SJSA1 (cell line): ENCODE results near the gene PDCD4. TPM values are rescaled to one million over a fixed set of nuclear protein-coding genes. Genes with fewer than 3 reads are reported as not detected.

Source experiments
- DNase-seq, 2 experiments: peaks; one replicate each; pipeline ENCODE4 v3.0.0-alpha.2; 2015 to 2020; ENCODE audit warnings: low spot score in 2 of 2, low read depth in 1 of 2
- H3K27ac ChIP-seq: fragments of 250-450 bp; sonication (Bioruptor Pico); 2 replicates; pipeline ENCODE4 v1.5.1; 2020; ENCODE audit warnings: mild to moderate bottlenecking, moderate library complexity
- H3K27me3 ChIP-seq: fragments of 250-450 bp; sonication (Bioruptor Pico); replicated peaks from 2 replicates; pipeline ENCODE4 v1.5.1; 2020; ENCODE audit warnings: mild to moderate bottlenecking, moderate library complexity
- H3K36me3 ChIP-seq: fragments of 250-450 bp; sonication (Bioruptor Pico); 2 replicates; pipeline ENCODE4 v1.5.1; 2020; ENCODE audit warnings: mild to moderate bottlenecking
- H3K4me1 ChIP-seq: fragments of 250-450 bp; sonication (Bioruptor Pico); replicated peaks from 2 replicates; pipeline ENCODE4 v1.6.1; 2021; ENCODE audit warnings: mild to moderate bottlenecking
- H3K4me3 ChIP-seq: fragments of 250-450 bp; sonication (Bioruptor Pico); 2 replicates; pipeline ENCODE4 v1.5.1; 2020; ENCODE audit warnings: mild to moderate bottlenecking
- H3K9me3 ChIP-seq: fragments of 250-450 bp; sonication (Bioruptor Pico); replicated peaks from 2 replicates; pipeline ENCODE4 v1.5.1; 2020; ENCODE audit warnings: mild to moderate bottlenecking
- total RNA-seq: library from RNA; depleted of rRNA; stranded (reverse); fragments of >200 nt; shearing (Covaris generic); gene quantifications from 2 replicates; pipeline ENCODE4 v1.2.3, GENCODE V29; 2014

Gene PDCD4
- total RNA-seq, 1 experiment from 2014 or later = 21.0 TPM

DNA sequence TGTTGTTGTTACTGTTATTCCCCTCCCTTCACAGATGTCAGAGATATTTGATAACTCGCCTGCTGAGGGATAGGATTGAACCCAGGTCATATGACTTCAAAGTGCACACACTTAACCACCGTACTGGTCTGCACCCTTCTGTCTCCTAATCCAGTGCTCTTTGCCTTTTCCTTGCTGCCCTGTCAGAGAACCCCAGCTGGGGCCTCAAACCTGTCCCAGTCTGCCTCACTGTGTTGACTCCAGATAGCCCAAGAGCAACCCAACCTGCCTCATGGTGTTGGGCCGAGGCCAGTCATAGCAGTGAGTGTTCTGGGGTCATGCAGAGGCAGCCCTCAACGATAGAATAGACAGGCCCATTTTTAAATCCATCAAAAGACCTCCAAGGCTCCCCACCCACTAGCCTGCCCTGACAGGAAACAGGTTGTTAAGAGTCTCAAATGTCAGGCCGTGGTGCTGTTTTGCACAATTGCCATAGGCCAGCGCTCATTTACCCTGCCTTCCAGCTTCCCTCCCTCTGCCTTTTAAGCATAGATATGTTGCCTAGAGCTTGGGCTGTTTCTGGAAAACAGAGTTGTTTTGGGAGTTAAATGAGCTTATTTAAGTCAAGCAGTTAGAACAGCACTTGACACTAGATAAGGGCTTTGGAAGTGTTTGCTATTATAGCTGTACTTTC, 37.0 kb upstream of the PDCD4 start:
- Histone ChIP-seq H3K27me3 (no peaks in the 10 kb centered on the region), H3K36me3 (peaks cover 52% of the 10 kb centered on the region), H3K4me1 (no peaks in the 10 kb centered on the region), H3K4me3 (no peak overlapping the region), H3K27ac (no peak overlapping the region), H3K9me3 (no peaks in the 10 kb centered on the region)
- no peak for DNase-seq

DNA sequence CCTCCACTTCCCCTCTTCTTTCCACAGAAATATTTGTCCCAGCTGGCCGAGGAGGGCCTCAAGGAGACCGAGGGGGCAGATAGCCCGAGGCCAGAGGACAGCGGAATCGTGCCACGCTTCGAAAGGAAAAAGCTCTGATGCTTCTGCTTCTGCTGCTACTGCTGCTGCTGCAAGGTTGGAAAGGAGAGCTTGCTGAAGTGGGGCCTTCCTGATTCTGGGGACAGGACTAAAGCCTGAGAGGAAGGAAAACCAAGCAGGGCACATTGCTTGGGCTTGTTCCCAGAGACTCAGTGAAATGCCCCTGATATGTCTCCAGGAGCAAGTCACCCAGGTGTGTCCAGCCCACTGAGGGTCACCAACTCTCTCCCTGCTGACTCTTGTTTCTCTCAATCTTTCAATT, 35.9 kb upstream of the PDCD4 start:
- Histone ChIP-seq H3K4me3 (no peak overlapping the region), H3K36me3 (peaks cover 46% of the 10 kb centered on the region), H3K4me1 (no peaks in the 10 kb centered on the region), H3K27me3 (no peaks in the 10 kb centered on the region), H3K27ac (no peak overlapping the region), H3K9me3 (no peaks in the 10 kb centered on the region)
- no peak for DNase-seq

DNA sequence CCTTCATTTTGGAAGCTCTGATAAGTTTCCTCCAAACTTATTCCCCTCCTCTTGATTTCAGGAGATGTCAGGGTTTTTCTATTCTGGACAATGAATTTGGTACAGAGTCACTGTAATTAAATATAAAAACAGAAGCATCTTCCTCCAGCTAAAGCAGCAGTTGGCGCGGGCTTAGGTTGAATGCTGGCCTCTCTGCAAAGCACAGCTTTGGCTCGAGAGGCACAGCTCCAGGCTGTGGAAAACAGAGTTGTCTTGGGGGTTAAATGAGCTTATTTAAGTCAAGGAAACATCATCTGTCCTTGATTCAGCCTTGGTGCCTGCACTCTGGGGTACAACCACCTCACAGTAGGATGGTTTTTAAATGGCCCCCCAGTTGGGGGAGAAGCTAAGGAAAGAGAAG, 35.0 kb upstream of the PDCD4 start:
- DNase-seq = no peak
- H3K4me1 ChIP-seq = no peaks in the 10 kb centered on the region
- H3K36me3 ChIP-seq = peaks cover 37% of the 10 kb centered on the region
- no peak overlapping the region for H3K4me3 ChIP-seq
- no peaks in the 10 kb centered on the region for H3K27me3 ChIP-seq
- H3K27ac ChIP-seq = no peak overlapping the region
- H3K9me3 ChIP-seq = no peaks in the 10 kb centered on the region

DNA sequence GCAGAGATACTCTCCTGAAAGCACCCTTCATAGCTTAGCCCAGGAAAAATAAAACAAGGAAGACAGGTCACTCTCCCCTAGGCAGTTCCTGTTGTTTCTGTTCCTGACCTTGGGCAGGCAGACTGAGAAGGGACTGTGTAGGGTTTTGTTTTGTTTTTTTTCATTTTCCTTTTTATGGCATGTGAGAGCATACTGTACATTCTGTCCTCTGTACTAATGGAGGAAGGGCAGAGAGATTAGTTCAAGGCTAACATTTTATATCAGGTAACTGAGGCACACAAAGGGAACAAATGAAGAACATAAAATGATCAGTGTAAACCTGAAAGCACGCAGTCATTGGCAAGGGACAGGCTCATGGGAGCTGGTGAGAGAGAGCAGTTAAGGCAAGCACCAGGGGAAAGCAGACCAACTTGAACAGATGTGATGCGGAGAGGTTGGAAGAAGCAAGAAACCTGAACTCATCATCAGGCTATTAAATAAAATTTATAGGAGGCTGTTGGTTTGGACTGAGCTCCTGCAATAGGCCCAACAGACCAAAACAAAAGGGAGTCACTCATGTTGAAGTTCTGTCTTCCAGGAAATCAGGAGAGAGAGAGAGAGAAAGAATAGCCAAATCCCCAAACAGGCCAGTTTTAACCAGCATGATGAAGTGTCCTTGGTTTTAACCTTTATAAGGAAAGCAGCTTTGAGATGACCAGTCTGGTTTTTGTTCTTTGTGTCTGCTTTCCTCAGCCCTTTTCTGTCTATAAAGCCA, 34.1 kb upstream of the PDCD4 start:
- Histone ChIP-seq H3K36me3 (peaks cover 32% of the 10 kb centered on the region), H3K4me1 (no peaks in the 10 kb centered on the region), H3K27me3 (no peaks in the 10 kb centered on the region), H3K9me3 (no peaks in the 10 kb centered on the region), H3K4me3 (no peak overlapping the region), H3K27ac (no peak overlapping the region)
- DNase-seq = no peak

DNA sequence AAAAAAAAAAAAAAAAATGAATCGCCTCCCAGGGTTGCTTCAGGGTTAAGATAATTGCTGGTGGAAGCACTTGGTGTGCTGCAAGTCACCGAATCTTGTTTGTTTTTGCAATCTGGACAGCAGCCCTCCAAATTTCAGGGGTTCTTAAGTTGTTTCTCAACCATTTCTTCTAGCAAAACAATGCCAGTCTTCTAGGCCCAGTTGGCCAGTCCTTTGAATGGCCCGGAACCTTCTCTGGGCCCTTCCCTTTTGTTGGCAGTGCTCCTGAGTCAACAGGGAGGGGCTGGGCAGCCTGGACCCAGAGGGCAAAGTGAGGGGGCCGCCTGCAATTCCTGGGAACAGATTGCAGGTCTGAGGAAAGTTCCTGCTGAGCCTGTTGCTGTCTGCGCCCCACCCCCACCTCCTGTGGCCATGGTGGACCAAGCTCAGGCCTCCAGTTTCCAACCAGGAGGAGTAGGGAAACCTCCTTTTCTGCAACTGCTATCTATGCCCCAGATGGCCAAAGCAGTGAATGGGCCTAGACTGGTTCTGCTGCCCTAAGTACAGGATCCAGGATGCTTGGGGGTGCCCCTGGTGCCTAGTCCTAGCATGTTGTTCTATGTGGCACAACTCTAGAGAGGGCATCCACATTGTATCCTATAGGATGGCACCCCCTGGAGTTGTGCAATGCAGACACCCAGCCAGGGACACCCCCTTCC, 31.4 kb upstream of the PDCD4 start:
- no peaks in the 10 kb centered on the region for H3K27me3 ChIP-seq
- H3K4me1 ChIP-seq = no peaks in the 10 kb centered on the region
- DNase-seq = no peak
- no peak overlapping the region for H3K4me3 ChIP-seq
- H3K9me3 ChIP-seq = no peaks in the 10 kb centered on the region
- peaks cover 20% of the 10 kb centered on the region for H3K36me3 ChIP-seq
- no peak overlapping the region for H3K27ac ChIP-seq

DNA sequence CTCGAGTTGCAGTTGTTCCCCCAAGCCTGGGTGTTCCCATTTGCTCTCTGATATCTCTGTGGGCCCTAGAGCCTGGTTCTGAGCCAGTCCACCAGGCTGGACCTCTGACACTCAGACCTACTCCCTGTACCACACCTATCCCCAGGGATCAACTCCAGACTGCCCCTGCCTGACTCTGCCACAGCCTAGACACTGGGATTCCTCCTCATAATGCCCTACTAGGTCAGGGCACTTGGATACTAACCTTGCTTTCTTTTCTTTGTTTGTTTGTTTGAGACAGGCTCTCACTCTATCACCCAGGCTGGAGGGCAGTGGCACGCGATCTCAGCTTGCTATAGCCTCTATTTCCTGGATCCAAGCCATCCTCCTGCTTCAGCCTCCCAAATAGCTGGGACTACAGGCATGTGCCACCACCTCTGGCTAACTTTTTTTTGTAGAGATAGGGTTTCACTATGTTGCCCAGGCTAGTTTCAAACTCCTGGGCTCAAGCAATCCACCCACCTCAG, 30.8 kb upstream of the PDCD4 start:
- Histone ChIP-seq H3K9me3 (no peaks in the 10 kb centered on the region), H3K4me1 (no peaks in the 10 kb centered on the region), H3K27me3 (no peaks in the 10 kb centered on the region), H3K27ac (no peak overlapping the region), H3K4me3 (no peak overlapping the region), H3K36me3 (peaks cover 13% of the 10 kb centered on the region)
- no peak for DNase-seq

DNA sequence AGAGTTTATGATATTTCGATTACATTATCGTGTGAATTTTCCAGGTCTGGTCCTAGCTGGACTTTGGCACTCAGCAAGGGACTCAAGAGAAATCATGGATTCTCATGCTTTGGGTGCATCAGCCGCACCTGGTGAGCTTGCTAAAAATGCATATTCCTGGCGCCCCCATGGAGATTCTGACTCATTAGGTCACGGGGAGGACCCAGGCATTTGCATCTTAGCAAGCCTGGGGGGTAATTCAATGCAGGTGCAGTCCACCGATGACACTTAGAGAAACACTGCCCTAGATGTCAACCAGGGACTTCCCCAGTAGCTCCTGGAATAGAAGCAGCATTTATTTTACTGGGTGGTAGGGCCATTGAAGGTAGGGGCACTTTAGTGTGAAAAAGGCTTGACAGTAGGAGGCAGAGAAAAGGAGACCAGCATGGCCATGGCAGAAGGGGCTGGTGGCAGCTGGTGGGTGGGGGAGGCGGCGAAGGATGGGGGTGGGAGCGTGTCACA, 29.9 kb upstream of the PDCD4 start:
- Histone ChIP-seq H3K4me1 (no peaks in the 10 kb centered on the region), H3K36me3 (peaks cover 8% of the 10 kb centered on the region; the same call in 1 of the 2 replicates), H3K9me3 (no peaks in the 10 kb centered on the region), H3K4me3 (no peak overlapping the region), H3K27me3 (no peaks in the 10 kb centered on the region), H3K27ac (no peak overlapping the region)
- no peak for DNase-seq

DNA sequence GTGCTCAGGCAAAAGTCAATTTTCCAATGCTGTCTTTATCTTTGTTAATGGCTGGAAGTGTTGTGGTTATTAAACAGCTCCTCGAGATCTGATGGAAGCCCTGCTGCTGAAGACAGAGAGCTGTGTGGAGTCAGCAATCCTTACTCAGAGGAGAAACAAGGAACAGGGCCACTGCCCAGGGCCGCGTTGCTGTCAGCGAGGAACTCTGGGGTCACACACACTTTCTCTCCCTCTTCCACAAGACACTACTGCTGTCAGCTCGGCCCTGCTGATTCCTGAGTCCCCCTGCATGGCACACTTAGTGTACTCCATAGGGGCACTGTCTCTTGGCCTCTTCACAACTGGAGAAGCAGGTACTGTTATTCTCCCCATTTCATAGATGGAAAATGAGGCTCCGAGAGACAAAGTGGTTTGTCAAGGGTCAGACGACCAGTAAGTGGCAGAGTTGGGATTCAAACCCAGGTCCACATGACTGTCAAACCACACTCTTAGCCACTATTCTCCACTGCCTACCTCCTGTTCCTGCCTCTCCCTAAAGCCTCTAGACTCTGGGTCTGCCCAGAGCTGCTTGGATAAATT, 29.3 kb upstream of the PDCD4 start:
- Histone ChIP-seq H3K9me3 (no peaks in the 10 kb centered on the region), H3K27me3 (no peaks in the 10 kb centered on the region), H3K4me1 (no peaks in the 10 kb centered on the region), H3K4me3 (no peak overlapping the region), H3K36me3 (peaks cover 5% of the 10 kb centered on the region; the same call in 1 of the 2 replicates), H3K27ac (no peak overlapping the region)
- no peak for DNase-seq

DNA sequence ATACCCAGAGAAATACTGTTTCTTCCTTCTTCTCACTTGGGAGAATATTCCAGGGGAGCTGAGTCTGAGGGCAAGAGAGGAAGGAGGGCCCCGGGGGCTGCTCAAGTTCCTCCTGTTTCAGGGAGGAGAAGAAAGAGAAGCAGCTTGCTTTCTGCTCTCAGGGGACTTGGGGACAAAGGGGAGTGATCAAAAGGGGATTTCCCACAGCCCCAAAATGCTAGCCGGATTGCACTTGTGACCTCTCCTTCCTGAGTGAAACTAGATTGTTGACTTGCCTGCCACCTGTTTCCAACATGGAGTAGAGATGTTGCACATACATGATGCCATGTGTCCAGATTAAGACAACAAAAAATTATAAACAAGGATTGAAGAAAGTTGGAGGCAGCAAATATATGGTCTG, 28.7 kb upstream of the PDCD4 start:
- no peaks in the 10 kb centered on the region for H3K9me3 ChIP-seq
- no peak overlapping the region for H3K27ac ChIP-seq
- no peaks in the 10 kb centered on the region for H3K4me1 ChIP-seq
- no peak overlapping the region for H3K4me3 ChIP-seq
- no peak for DNase-seq
- peaks cover 3% of the 10 kb centered on the region; the same call in 1 of the 2 replicates for H3K36me3 ChIP-seq
- H3K27me3 ChIP-seq = no peaks in the 10 kb centered on the region

DNA sequence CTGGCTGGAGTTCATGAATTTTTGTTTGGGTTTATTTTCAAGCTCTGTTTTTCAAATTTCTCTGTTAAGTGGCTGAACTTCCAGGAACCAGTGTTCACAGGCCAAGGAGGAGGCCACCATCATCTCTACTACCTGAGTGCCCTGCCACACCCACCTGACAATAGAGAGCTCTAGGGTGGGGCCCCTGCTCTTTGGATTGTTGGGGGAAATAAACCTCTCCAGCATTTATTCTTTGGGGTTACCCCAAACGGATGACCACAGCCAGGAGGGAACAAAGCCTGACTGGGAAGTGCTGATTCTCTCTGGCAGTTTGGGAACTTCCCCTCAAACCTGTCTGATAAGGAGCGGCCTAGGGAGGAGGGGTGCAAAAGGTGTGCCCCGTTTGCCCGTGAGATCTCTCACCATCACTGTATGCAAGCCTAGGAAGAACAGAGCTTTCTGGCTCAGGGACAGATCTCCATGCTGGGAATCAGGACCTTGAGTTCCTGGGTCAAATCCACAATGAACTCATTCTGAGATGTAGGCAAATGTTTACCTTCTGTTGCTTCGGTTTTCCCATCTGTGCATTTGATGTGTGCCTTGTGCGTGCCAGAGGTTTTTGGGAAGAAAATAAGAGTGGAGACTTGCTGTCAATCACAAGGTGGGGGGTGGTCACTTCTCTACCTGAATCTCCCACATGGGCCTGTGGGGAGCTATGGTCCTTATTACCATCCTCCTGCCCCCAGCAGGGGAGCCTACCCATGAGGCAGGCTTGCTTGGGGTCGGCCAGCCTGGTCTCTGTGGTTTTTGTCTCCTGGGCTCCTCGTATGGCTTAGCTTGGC, 27.7 kb upstream of the PDCD4 start:
- H3K4me3 ChIP-seq = no peak overlapping the region
- no peaks in the 10 kb centered on the region for H3K9me3 ChIP-seq
- H3K36me3 ChIP-seq = no peaks in the 10 kb centered on the region
- no peaks in the 10 kb centered on the region for H3K27me3 ChIP-seq
- DNase-seq = no peak
- no peak overlapping the region for H3K27ac ChIP-seq
- no peaks in the 10 kb centered on the region for H3K4me1 ChIP-seq

DNA sequence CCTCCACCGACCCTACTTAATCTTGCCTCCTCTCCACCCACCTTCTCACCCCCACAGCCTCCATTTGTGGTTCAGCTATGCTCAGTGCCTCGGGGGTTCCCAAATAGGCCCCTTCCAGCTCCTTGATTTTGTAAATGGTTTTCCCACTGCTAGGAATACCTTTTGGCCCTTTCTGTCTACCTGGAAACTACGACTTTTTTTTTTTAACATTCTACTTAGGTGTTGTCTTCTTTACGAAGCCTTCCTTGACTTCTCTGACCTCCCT, 27.2 kb upstream of the PDCD4 start:
- Histone ChIP-seq H3K4me1 (no peaks in the 10 kb centered on the region), H3K36me3 (no peaks in the 10 kb centered on the region), H3K27ac (no peak overlapping the region), H3K4me3 (no peak overlapping the region), H3K27me3 (no peaks in the 10 kb centered on the region), H3K9me3 (no peaks in the 10 kb centered on the region)
- no peak for DNase-seq

DNA sequence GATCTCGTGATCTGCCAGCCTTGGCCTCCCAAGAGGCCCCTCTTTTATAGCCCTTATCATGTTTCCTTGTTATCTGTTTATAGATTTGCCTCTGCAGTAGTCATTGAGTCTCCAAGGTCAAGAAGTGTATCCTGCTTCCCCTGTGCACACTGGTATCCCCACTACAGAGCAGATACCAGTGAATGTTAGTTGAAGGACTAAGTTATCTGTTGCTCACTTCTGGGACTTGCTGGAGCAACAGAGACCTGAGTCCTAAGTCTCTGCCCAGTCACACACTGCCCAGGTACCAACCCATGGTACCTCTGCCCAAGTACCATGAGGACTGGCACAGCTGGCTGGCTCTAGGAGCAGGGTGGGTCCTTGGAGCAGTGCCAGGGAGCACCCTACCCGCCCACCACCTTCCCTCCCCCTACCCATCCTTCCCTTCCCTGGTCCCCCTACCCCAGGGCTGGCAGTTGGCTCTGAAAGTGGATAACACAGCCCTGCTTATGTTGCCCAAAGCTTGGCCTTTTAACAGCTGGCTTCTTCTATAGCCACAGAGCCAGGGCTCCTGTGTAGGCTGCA, 26.5 kb upstream of the PDCD4 start:
- DNase-seq = no peak
- H3K4me3 ChIP-seq = no peak overlapping the region
- H3K36me3 ChIP-seq = no peaks in the 10 kb centered on the region
- no peaks in the 10 kb centered on the region for H3K27me3 ChIP-seq
- H3K4me1 ChIP-seq = peaks cover 3% of the 10 kb centered on the region
- no peak overlapping the region for H3K27ac ChIP-seq
- H3K9me3 ChIP-seq = no peaks in the 10 kb centered on the region
